Measurements from ENCODE around the gene PLCH1.

Gene PLCH1

DNA sequence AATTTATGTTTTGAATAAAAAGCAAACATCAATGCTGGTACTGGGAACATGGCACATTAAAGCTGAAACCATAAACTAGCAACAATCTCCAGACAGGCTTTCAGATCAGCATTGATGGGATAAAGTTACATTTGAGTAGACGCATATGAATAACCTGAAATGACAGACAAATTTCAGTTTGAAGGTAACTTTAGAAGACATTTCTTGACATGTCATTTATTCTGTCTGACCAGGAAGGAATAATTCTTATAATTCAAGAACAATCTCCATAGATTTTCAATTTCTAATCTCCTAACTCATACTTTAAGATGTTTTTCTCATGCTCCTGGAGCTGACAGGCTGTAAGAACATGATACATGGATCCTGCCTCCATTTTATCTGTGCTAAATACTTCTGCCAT is 69.8 kb downstream of the PLCH1 start:
- TF ChIP-seq, protein P1, sequence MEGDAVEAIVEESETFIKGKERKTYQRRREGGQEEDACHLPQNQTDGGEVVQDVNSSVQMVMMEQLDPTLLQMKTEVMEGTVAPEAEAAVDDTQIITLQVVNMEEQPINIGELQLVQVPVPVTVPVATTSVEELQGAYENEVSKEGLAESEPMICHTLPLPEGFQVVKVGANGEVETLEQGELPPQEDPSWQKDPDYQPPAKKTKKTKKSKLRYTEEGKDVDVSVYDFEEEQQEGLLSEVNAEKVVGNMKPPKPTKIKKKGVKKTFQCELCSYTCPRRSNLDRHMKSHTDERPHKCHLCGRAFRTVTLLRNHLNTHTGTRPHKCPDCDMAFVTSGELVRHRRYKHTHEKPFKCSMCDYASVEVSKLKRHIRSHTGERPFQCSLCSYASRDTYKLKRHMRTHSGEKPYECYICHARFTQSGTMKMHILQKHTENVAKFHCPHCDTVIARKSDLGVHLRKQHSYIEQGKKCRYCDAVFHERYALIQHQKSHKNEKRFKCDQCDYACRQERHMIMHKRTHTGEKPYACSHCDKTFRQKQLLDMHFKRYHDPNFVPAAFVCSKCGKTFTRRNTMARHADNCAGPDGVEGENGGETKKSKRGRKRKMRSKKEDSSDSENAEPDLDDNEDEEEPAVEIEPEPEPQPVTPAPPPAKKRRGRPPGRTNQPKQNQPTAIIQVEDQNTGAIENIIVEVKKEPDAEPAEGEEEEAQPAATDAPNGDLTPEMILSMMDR (IDR thresholded peaks at IDR 0.05) = no peak

DNA sequence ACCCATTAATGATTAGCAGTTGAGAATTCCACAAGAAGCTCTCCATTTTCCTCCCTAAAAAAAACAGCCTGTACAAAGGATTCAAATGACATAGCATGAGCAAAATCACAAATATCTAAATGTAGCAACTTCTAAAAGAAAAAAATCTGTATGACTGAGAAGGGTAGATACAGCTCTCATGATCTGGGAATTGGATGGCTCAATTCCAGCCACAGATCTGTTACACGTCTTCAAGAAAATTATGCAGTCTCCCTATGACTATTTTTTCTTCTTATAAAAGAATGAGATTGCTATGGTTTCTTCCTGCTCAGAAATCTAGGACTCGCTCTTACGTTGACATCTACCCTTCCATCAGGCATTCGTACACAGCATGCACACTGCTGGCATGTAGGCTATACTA is 71.5 kb downstream of the PLCH1 start:
- TF ChIP-seq, protein P1 (IDR thresholded peaks at IDR 0.05) = no peak

DNA sequence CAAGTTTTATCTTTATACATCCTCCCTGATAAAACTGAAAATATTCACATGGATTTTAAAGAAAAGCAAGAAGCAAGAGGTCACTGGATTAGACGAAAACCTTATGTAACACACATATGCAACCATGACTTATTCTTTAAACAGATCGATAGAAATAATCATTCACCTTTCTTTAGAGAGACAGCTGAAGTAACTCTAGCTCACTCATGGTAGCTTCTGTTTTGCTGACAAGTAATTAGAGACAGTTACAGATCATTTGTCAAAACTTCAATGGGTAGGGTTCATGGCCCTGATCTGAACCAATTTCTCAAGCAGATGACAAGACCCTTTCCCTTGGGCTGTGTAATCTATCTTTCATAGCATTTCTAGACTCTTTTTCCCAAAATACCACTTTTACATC is 74.5 kb downstream of the PLCH1 start:
- TF ChIP-seq, protein P1 (IDR thresholded peaks at IDR 0.05) = no peak

DNA sequence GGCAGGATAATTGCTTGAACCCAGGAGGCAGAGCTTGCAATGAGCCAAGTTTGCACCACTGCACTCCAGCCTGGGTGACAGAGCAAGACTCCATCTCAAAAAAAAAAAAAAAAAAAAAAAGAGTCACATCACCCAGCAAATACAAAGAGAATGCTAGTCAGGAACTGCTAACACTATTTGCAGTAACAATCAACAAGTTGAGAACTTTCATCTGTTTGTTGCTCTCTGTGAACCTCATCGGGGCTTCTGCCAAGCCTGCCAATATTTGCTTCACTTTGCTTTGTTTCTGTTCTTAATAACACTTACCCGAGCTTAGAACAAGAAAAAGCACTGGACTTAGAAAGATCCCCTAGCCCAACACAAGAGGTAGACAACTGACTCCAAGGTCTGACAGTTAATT is 76.9 kb downstream of the PLCH1 start:
- TF ChIP-seq, protein P1 (IDR thresholded peaks at IDR 0.05) = no peak

DNA sequence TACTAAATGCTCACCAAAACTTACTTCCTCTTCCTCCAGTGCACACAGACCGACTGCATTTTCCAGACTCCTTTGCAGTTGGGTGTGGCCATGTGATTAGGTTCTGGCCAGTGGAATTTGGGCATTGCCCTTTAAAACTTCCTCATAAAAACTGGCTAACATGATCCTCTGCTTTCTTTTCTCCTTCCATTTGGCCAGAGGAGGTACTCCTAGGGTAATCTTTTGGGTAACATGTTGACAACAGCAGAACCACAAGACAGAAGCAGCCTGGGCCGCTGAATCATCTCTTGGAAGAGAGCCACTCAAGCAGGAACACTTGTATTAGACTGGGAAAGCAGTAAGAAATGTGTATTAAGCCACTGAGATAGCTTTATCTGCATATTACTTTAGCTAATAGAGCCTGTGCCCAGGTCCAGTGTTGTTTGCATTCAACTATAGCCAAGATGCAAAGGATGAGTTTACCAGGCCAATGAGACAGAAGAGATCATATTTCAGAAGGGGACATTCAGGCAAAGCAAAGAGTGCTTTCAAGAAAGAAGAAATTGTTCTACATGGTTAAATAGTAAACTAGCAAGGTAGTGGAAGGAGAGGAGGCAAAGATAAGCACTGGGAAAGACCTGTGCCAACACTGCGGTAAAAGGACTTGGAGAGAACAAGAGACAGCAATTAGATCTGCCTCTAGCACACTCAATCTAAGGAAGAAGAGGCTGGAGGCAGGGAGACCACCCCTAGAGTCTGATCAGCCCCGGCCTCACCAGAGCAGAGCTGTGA is 79.8 kb downstream of the PLCH1 start:
- TF ChIP-seq, protein P1 (IDR thresholded peaks at IDR 0.05) = no peak

DNA sequence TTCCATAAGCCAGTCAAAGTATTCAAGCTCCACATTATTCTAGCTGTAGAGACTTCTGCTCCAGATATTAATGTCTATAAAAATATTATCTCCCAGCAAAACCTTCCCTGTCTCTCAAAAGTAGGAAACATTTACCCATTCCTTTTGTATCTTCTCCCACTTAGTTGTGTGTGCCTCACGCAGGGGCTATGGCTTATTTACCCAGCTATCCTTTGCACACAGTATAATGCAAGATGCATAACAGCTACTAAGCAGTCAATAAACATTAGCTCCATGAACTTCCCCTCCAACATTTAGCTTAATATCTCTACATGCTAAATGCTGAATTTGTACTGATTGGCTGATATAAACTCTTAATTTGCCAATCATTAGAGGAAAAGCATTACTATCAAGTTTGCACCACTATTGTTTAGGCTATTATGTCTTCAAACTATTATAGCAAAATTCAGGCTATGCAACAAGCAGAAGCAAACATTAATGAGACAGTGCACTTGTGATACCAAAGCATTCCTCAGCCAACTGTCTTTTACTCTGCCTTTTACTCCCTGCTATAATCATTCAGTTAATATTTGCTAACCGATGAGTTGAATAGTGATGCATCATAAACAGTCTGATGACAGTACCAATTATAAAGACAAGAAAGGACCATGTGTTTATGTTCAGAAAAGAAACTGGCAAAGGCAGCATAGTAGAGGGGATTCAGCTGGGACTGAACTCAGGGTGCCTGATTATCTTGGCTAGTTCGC is 81.2 kb downstream of the PLCH1 start:
- TF ChIP-seq, protein P1 (IDR thresholded peaks at IDR 0.05) = no peak

DNA sequence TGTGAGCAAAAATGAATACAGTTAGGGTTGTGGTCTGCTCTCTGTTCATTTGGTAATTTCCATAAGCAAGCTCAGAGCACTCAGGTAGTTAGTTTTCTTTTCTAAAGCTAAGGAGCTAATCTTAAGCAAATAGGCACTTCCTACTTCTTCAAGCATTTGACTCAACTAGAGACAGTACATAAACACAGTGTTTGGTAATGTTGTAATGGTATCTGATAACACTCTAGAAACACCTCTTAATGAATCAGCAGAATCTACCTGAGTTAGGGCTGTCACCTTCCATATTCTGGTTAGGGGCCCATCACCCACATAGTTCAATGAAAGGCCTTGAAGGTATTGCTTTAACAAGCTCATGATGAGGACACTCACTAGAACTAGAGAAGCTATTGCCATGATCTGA is 83.1 kb downstream of the PLCH1 start:
- TF ChIP-seq, protein P1 (IDR thresholded peaks at IDR 0.05) = no peak

All from LNCAP (cell line).